SHP77 (cell line): ENCODE data around the gene IRF2BPL.

Experiments
- DNase-seq, 2 experiments: peaks; one replicate each; lab custom pipeline; 2025; lab: John Stamatoyannopoulos, UW

IRF2BPL gene

DNA sequence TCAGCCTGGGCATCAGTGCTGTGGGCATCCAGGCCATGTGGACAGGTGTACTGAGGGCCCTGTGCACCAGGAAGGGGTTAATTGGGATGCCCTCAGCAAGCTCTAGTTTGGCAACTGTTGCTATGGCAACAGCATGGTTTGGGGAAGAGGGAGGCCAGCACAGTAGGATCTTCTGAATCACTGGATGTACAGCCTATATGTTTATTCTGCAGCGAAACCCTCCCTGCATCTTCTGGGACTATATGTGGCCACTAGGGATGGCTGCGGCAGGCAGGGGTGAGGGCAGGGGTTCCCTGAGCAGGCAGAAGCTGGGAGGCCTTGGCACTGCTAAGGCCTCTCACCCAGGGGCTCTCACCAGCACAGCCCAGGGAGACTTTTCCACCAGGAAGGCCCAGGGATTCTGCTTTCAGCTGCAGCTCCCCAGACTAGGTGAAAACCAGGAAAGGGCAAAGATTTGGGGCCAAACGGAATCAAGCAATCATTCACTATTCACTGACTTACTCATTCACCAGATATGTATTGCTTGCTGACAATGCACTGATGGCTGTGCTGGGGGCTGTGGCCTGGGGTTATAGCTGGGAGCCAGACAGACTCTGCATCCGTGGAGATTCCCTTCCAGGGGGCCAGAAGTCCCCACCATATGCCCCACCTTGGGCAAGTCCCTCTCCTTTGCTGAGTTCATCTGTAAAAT lies 42.8 kb downstream of the IRF2BPL start:
- DNase-seq = no peak

DNA sequence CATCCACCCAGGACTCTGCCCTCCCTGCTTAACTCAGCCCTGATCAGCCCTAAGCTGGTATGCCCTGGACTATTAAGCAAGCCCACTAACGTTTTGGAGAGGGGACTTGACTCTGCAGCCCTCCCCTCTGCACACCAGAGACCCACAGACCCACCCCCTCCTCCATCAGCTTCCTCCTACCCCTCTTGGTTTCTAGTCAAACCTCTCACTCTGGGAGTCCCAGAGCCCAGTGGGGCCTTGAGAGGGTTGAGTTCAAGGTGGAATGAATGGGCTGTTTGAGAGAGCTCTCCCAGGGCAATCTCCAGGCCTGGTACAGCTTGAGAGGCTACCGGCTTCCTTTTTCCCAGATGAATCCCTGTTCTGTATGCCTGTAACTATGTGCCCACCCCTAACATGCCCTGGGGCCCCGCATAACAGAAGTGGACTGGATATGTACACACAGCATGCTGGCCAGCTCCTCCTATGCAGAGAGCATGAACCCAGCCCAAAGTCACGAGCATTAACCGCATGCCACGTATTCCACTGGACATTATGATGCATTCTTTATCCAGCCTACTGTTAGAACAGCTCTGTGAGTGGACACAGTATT lies 43.6 kb downstream of the IRF2BPL start:
- DNase-seq = no peak

DNA sequence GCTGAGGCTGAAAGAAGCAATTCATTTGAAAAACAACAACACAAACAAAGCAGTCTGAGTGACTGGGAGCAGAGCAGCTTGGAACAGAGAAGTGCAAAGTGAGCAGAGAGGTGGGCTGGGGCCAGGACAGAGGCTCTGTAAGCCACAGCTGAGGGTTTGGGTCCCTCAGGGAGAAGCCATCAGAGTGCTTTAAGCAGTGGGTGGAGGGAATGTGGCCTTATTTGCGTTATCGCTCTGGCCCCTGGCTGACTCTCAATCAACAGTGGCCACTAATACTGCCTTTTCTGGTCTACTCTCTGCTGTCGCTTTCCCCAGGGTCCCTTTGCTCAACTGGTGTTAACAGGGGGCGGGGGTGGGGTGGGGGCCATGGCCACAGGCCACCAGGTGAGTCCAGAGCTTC lies 44.2 kb downstream of the IRF2BPL start:
- no peak for DNase-seq

DNA sequence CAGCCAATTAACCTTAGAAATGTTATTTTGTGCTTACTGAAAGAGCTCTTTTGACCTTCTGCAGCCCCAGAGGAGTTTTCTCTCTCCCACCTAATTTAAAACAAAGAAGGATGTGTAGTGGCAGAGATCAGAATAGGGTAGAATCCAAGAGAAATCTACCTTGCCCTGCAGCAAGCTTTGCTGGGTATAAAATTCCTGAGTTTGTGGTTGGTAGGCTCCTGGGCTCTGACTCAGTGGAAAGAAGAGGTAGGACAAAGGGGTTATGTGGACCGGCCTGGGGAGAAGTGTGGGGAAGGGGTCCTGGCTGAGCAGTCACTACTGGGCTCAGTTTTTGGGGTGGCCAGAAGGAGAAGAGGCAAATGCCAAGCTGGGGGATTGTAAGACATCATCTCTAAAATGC lies 46.8 kb downstream of the IRF2BPL start:
- no peak for DNase-seq

DNA sequence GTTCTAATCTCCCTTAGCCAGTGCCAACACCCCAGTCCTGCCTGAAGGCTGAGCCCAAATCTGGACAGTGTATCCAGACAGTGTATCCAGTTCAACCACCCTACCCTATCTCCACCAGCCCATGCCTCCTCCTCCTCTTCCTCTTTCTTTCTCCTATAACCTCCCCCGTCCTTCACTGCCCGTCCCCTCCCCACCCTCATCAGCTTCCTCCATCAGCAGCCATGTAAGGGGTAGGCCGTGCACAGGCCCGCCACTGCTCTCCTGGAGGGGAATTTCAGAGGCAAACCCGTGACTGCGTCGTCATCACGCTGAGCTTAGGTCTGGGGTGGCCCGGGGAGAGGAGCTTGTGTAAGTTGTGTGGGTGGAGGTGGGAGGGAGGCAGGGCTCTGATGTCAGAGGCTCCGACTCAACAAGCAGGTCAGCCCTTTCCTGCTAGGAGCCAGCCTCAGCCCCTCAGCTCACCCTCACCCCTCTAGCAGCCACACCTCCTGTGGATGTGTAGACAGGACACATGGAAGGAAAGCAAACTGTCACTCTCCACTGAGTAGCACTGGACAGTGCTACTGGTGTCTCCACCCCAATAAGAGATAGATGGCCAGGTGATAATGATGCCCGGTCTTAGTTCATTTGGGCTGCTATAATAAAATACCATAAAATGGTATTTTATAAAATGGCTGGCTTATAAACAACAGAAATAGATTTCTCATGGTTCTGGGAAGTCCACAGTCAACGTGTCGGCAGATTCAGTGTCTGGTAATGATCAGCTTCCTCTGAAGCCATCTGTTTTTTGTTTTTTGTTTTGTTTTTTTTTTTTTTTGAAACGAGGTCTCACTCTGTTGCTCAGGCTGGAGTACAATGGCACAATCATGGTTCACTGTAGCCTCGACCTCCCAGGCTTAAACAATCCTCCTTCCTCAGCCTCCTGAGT lies 50.5 kb downstream of the IRF2BPL start:
- DNase-seq = no peak

DNA sequence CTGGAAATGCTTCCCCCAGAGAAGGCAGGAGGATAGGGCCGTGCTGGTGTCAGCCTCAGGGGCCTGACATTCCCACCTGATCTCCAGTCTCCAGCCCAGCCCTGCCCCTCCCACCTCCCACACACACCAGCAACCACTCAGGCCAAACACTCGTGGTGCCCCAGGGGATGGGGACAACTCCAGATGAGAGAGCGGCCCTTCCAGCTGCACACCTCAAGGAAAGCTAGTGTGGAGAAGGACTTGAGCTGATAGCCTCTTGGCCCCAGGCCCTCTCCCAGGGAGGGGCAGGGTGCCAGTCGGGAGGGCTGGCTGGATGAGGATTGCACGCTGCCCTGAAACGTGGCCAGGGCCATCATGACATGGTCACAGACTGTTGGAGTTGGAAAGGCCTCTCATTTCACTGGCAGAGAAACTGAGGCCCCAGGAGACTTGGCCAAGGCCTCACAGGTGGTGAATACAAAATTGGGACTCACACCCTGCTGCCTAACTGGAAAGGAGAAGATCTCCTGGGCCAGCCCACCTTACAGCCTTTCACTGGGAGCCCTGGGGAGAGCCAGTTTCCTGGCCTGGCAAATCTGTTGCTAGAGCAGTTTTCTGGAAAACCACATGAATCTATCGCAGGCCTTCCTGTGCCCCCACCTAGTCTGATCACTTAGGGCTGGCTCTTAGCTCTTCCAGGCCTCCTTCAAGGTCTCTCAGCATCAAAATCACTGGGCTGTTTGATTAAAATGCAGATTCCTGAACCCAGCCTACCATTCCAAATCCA lies 52.1 kb downstream of the IRF2BPL start:
- no peak for DNase-seq

DNA sequence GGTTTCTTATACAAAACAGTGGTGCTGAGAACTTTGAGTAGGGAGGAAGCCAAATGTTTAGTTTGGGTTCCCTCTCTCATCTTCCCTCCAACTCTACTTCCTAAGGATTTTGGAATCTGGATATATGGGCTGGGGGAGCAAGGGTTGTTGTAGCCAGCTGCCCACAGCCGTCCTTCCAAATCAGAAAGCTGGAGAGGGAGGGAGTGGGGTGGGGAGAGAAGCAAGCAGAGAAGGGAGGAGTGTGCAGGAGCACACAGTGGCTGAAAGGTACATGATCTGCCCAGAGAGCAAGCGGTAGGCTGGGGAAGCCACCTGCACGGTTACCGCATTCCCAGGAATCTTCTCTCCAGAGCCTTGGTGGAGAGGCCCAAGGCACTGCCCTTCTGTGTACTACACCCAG lies 52.7 kb downstream of the IRF2BPL start:
- no peak for DNase-seq

DNA sequence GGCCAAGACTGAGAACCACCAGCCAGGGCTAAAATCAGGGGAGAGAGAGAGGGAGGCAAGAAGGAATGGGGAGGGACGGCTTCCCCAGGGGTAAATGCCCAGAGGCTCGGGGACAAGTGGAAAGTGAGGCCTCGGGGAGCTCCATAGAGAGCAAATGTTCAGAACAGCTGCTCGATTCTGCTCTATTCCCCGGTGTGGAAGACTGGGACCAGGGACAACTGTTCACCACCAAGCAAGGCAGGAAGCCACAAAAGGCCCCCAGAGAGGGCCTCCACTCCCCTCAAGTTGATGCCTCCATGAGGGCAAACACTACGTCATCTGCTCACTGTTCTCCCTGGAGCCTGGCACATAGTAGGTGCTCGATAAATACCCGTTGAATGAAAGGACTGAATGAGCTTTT lies 53.5 kb downstream of the IRF2BPL start:
- DNase-seq = no peak
